WTC11 (cell line): ENCODE measurements around the gene NUDT4B.
"Not testable (repeated sequence)": the region's sequence is repeated elsewhere in the genome, so short reads cannot be mapped to it uniquely, and the experiment has no call there.

ENCODE experiments used
- ATF1 ChIP-seq: sonication (generic); formaldehyde crosslinking; IDR thresholded peaks from 2 replicates; pipeline ENCODE4 v1.8.1; 2023; ENCODE audit warnings: mild to moderate bottlenecking, moderate library complexity, missing genetic modification reagents
- NR2C2 ChIP-seq: sonication (generic); formaldehyde crosslinking; IDR thresholded peaks from 2 replicates; pipeline ENCODE4 v1.8.0; 2022; ENCODE audit warnings: mild to moderate bottlenecking, missing genetic modification reagents
- TP53 ChIP-seq: sonication (generic); formaldehyde crosslinking; IDR thresholded peaks from 2 replicates; pipeline ENCODE4 v1.8.1; 2023; ENCODE audit warnings: mild to moderate bottlenecking, missing genetic modification reagents
- TF ChIP-seq, protein P1 (sequence below): sonication (generic); formaldehyde crosslinking; IDR thresholded peaks from 2 replicates; pipeline ENCODE4 v1.8.1; 2022; ENCODE audit warnings: mild to moderate bottlenecking, moderate library complexity, missing genetic modification reagents
- TF ChIP-seq, protein P2 (sequence below): sonication (generic); formaldehyde crosslinking; conservative IDR thresholded peaks from 2 replicates; pipeline ENCODE4 v1.8.1; 2023; ENCODE audit warnings: mild to moderate bottlenecking, low read depth, missing genetic modification reagents, moderate library complexity
- TF ChIP-seq, protein P3 (sequence below): sonication (generic); formaldehyde crosslinking; IDR thresholded peaks from 2 replicates; pipeline ENCODE4 v1.8.1; 2022; ENCODE audit warnings: low read depth, mild to moderate bottlenecking, moderate library complexity, missing genetic modification reagents, borderline replicate concordance

DNA sequence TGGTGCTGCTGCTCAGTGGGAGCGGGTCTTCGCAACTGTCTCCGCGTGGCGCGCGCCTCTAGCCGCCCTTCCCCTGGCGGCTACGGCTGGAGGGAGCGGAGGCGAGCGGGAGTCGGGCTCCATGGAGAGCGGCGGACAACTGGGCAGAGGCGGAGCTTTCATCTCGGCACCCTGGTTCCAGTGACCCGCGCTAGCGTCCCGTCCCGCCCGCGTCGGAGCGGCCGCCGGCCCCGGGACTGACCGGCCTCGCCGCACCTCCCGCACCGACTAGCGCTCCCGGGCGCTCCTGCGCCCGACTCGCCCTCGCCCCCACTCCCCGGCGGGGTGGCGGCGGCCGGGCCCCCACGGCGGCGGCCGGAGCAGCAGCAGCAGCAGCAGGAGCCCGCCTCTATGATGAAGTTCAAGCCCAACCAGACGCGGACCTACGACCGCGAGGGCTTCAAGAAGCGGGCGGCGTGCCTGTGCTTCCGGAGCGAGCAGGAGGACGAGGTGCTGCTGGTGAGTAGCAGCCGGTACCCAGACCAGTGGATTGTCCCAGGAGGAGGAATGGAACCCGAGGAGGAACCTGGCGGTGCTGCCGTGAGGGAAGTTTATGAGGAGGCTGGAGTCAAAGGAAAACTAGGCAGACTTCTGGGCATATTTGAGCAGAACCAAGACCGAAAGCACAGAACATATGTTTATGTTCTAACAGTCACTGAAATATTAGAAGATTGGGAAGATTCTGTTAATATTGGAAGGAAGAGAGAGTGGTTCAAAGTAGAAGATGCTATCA is at the start of gene NUDT4B:
- not testable (repeated sequence) for TF ChIP-seq NR2C2 (CRISPR knock-in tag); ATF1; TP53
- TF ChIP-seq, protein P1, sequence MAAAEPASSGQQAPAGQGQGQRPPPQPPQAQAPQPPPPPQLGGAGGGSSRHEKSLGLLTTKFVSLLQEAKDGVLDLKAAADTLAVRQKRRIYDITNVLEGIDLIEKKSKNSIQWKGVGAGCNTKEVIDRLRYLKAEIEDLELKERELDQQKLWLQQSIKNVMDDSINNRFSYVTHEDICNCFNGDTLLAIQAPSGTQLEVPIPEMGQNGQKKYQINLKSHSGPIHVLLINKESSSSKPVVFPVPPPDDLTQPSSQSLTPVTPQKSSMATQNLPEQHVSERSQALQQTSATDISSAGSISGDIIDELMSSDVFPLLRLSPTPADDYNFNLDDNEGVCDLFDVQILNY (CRISPR knock-in tag) = not testable (repeated sequence)
- TF ChIP-seq, protein P2, sequence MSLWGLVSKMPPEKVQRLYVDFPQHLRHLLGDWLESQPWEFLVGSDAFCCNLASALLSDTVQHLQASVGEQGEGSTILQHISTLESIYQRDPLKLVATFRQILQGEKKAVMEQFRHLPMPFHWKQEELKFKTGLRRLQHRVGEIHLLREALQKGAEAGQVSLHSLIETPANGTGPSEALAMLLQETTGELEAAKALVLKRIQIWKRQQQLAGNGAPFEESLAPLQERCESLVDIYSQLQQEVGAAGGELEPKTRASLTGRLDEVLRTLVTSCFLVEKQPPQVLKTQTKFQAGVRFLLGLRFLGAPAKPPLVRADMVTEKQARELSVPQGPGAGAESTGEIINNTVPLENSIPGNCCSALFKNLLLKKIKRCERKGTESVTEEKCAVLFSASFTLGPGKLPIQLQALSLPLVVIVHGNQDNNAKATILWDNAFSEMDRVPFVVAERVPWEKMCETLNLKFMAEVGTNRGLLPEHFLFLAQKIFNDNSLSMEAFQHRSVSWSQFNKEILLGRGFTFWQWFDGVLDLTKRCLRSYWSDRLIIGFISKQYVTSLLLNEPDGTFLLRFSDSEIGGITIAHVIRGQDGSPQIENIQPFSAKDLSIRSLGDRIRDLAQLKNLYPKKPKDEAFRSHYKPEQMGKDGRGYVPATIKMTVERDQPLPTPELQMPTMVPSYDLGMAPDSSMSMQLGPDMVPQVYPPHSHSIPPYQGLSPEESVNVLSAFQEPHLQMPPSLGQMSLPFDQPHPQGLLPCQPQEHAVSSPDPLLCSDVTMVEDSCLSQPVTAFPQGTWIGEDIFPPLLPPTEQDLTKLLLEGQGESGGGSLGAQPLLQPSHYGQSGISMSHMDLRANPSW (CRISPR knock-in tag) = not testable (repeated sequence)
- TF ChIP-seq, protein P3, sequence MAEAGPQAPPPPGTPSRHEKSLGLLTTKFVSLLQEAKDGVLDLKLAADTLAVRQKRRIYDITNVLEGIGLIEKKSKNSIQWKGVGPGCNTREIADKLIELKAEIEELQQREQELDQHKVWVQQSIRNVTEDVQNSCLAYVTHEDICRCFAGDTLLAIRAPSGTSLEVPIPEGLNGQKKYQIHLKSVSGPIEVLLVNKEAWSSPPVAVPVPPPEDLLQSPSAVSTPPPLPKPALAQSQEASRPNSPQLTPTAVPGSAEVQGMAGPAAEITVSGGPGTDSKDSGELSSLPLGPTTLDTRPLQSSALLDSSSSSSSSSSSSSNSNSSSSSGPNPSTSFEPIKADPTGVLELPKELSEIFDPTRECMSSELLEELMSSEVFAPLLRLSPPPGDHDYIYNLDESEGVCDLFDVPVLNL (CRISPR knock-in tag) = not testable (repeated sequence)
